GF-D8 (cell line): ENCODE data around the gene CBX7.

Experiments
- DNase-seq: peaks from one replicate; lab custom pipeline; 2025; lab: John Stamatoyannopoulos, UW

CBX7 gene

DNA sequence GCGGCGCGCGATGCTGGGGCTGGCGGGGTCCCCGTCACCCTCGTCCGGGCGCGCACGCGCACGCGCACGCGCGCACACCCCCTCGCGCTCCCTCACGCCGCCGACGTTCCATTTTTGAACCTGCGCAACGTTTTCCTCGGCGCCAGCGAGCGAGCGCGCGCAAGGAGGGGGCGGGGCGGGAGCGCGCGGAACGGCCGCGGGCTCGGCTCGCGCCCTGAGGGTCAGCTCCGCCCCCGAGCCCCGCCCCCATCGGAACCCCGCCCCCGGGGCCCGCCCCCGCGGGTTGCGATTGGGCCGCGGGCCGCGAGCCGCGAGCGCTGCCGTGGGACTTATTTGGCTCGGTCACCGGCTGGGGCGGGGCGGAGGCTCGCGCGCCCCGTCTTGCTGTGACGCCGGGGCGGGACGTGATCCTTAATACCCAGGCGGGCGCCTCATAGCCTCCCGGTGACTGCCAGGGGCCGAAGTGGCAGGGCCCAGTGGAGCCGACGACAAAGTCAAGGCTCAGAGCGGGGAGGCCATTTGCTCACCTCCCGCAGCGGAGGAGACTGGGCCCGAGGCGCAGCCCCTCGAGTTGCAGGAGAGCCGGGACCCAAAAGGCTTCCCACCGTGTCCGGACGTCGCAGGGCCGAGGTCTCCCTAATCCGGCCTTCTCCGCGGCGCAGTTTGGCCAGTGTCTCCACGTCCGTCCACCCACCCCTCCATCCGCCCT, at the start of gene CBX7:
CBX7 (minus strand) TSS at position 170 of the 709 bp plus-strand sequence. CDS start 236 bp downstream, outside the sequence.
- no peak for DNase-seq

DNA sequence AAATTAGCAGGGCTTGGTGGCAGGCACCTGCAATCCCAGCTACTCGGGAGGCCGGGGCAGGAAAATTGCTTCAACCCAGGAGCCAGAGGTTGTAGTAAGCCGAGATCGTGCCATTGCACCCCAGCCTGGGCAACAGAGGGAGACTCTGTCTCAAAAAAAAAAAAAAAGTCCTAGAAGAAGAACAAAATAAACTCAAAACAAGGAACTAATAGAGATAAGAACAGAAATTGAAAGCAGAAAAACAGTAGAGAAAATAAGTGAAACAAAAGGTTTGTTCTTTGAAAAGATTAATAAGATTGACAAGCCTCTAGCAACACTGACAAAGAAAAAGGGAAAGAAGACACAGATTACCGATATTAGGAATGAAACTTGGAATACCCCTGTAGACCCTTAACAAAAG, 45.1 kb upstream of the CBX7 start:
- no peak for DNase-seq

DNA sequence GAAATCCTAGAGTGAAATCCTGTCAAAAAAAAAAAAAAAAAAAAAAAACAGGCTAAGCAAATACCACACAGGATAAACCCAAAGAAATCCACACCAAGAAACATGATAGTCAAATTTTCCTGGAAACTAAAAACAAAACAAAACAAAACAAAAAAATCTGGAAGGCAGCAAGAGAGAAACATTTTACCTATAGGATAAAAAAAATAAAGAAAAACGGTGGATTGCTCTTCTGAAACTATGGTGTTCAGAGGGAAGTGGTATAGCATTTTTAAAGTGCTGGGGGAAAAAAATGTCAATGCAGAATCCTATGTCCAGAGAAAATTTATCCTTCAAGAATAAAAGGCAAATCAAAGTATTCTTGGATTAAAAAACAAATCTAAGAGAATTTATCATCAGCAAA, 41.6 kb upstream of the CBX7 start:
- no peak for DNase-seq

DNA sequence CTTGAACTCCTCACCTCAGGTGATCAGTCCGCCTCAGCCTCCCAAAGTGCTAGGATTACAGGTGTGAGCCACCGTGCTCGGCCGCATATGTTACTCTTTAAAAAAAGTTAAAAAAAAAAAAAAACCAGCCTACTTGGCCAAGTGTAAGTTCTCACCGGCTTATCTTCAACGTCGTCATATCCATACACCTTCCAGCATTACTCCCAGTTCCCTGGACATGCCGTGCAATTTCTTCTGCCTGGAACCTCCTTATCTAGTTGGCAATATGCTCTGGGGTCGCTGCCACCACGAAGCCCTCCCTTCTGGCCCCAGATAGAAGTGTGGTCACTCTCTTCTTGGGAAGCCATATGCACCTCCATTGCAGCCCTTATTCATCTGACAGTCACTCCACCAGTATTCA, 36.3 kb upstream of the CBX7 start:
- no peak for DNase-seq

DNA sequence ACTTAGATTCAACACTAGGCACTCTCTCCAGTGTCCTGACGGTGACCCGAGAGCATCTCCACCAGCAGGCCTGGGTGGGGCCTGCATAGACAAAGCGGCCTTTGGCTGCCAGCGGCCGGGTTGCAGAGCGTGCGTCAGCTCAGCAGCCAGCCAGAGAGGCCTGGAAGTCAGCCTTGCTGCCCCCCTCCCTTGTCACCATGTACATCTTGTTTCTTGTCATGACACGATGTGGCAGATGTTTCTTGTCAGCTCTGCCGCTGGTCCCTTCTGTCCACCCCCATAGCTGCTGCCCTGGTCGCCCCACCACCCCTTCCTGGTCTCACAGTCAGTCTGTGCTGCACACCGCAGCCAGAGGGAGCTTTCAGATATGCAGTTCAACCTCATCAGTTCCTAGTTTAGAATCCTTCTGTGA, 33.1 kb upstream of the CBX7 start:
- DNase-seq = no peak

DNA sequence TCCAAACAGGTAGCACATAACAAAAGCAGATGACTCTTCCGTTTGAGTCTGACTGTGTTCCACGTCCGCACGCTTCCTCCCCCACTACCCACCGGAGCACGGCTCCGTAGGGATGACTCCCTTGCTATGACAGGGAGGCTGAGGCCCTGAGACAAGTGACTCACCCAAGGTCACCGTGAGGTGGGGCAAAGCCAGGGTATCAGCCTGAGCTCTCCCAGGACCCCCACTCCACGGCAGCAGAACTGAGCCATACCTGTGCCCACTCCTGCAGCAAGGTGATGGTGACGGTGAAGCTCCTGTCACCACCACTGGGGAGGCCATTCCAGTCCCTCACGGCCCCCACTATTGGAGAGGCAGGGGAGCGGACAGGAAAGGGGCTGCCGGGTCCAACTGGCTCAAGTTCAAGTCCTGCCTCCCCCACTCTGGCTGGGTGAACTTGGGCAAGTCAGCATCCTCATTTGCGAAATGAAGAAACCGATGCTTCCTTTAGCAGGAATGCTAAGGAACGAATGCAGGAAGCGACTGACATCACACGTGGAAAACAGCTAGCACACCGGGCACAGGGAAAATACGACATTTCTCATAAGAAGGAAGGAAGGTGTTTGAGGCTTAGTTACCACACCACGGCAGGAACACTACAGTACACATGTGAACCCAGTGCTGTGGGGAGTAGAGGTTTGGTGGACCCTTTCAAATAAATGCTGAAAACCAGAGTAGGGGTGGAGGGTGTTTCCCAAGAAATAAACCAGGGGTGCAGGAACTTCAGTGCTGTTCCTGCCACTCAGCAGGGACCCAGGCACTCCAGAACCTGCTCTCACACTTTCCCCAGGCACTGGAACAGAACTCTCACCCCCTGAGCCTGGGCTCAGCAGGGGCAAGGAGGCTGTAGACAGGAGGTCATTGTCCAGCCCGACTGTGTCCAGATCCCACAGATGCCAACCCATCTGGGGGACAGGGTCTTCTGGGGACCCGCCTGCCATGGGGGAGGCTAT, 32.4 kb upstream of the CBX7 start:
- DNase-seq = no peak

DNA sequence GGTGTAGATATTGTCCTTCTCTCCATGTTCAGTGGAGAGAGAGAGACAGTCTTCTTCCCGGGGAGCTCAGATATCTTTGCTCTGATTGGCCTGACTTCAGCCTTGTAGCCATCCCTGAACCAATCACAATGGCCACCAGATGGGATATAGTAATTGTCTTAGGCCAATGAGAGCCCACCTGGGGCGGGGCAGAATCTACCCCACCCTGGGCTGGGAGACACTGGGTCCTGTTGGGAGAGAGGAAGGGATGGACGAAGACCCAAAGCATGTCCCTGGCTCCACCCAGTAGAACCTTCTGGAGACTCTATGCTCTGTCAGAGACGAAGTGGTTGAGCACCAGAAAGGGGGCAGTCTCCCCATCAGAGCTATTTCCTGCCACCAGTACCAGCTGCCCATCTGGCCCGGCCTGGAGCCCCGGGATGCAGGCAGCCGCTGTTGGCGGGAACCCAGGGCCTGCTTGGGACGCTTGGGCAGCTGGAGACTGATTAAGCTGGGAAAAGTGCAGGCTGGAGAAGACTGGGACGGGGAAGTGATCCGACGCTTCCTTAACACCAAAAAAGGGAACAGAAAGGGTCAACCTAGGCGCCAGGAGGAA, 31.6 kb upstream of the CBX7 start:
- DNase-seq = no peak

DNA sequence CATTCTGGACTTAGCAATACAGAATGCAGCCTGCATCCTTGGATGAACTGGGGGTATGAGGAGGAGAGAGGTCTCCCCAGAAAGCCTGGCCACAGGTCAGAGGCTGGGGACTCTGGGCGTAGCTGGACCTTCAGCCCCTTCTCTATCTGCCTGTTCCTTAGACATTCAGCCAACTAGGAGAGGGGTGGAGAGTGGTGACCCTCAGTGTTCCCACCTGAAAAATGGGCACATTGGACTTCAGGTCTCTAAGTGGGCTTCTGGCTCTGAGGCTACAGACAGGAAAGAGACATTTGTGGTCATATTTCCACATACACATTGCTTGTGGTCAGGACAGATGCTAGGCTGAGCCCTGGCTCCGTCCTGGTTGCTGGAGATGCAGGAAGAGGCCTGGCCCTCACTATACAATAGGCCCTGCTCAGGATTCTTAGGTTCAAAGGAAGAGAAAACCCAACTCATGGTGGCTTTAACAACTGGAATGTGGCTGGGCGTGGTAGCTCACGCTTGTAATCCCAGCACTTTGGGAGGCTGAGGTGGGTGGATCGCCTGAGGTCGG, 30.1 kb upstream of the CBX7 start:
- DNase-seq = no peak

DNA sequence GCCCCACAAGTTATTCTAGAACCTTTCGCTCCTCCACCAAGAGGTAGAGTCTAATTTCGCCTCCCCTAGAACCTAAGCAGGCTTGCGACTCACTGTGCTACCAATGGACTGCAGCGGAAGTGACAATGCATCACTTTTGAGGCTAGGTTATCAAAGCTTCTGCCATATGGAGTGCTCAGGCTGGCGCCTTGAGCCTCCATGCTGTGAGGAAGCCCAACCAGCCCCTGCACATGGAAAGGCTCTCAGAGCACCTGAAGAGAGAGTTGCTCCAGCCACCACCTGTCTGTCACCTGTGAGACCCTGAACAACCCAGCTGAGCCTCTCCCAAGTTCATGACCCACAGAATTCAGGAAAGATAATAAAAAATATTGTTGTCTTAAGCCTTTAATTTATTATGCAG, 29.3 kb upstream of the CBX7 start:
- DNase-seq = no peak

DNA sequence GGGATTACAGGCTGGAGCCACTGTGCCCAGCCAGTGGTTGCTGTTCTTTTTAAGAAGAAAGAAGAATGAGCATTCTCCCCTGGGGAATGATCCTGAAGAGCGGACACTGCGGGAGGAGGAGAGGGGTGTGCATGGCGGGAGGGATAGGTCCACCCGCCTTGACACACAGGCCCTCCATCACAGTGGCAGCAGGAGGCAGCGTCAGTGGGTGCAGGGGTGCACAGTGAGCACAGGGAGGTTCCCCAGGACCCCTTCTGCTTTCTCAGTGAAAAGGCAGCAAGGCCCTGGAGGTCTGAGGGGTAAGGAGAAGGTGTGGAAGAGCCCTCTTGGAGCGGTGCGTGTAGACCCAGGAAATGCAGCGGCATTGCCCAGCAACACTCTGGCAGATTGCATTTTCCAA, 28.9 kb upstream of the CBX7 start:
- no peak for DNase-seq

DNA sequence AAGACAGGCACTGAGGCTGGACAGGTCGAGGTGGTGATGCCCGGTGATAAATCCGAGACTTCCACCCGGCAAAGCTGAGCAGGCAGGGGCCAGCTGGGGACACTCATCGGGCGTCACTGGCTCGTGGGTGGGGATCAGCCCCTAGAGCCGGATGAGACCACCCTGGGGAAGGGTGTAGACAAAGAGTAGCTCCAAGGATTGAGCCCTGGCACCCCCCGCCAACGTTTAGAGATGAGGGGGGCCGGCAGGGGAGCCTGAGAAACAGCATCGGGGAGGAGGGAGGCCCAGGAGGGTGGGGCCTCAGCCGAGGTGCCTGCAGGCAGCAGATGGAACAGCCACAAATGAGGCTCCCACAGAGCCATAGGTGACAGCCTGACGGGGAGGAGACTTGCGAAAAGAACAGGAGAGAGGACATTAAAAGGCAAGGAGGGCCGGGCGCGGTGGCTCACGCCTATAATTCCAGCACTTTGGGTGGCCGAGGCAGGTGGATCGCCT, 27.4 kb upstream of the CBX7 start:
- DNase-seq = no peak

DNA sequence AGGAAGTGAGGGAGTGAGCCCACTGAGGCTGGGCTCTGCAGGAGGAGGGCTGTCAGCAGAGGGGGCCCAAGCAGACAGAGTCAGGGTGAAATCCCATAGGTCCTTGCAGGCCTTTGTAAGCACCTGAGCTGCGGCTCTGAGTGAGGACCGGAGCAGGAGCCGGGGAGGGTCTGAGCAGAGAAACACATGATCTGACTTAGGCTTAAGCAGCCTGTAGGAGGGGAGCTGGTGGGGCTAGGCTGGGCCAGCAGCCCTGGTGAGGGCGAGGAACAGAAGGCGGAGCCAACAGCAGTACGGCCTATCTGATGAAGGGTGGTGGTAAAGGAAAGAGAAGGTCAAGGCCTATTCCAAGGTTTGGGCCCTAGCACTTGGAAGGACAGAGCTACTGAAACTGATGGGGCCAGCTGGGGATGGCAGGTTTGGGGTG, 26.9 kb upstream of the CBX7 start:
- no peak for DNase-seq

DNA sequence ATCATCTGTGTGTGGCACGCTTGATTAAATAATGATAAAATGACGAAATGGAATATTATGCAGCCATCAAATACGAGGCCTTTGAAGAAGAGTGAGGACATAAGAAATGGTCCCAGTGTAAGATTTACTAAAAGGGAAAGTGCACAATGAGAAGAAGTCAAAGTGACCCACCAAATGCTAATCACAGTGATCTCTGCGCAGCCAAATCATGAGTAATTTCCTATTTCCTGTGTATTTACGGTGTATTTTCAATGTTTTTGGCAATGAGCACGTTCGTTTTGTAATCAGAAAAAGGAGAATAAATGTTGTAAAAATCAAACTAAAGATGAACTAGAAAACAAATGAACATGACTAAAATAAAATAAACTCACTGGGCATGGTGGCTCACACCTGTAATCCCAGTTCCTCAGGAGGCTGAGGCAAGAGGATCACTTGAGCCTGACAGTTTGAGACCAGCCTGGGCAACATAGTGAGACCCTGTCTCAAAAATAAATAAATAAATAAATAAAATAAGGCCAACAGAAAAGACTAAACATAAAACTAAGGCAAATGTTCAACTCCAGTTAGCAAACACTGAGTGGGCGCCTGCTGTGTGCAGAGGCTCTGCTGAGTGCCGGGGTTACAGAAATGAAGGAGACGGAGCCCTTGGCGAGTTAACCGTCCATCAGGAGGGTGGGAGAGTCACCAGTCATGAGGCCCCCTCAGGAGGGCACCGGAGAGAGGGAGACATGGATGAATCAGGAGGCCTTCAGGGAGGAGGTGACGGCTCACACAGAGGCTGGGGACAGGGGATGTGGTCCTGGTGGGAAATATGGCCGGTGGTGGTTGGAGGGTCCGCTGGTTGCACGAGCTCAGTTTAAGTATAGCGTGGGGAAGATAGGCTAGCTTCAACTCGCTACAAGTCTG, 26.0 kb upstream of the CBX7 start:
- DNase-seq = no peak

DNA sequence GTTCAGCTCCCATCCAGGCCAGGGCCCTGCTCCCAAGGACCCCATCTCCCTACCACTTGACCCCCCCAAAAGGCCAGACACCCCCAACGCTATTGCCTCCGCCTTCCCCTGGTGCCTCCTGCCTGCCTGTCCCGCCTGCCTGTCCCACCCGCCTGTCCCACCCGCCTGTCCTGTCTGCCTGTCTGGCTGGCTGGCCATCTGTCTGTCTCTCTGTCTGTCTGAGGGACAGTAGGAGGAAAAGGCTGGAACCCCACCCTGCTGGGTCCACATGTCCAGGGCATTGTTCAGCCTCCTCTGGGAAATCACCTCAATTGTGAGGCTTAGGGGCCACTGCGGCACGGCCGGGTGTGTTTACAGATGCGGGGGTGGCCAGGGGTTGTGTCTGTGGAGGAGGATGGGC, 25.3 kb upstream of the CBX7 start:
- DNase-seq = no peak

DNA sequence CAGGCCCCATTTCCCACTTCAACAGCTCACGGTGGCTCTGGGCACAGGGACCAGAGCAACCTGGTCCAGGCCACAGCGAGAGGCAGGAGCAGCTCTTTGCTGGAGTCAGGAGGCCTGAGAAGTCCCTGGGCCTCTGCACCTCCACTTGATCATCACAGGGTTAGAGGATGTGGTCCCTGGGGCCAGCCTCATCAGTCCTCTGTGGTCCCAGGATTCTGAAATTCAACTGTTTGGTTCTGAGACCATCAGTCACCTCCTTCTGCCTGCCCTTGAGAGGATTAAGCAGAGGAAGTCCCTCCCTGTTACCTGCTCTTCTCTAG, 24.9 kb upstream of the CBX7 start:
- no peak for DNase-seq

DNA sequence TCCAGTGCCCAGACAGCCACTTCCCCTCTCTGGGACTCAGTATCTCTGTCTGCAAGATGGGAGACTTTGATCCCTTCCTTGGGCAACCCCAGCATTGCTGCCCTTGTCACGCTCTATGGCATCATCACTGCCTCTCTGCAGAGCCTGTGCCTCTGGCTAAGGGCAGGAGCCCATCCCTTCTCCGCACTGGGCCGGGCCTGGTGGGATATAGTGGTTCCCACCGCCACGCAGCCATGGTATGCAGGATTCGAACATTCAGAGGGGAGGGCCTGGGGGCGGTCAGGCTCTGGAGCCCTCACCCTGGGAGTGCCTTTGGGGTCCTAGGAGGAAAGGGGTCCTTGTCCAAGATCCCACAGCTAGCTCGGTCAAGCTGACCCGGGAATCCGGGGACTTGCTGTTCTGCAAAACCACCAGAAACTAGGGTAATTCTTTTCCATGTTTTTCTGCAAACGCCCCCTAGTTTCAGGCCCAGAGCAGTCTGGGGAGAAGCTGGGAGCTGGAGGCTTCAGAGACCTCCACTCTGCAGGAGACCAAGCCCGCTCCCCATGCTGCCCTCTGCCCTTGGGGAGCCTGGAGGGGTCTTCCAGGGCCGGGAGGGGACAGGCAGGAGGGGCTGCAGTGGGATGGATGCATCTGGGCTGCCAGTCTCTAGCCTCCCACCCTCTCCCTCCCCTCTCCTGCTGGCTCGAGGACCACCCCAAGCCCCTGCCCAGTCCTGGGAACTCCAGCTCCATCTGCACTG, 24.4 kb upstream of the CBX7 start:
- DNase-seq = no peak

DNA sequence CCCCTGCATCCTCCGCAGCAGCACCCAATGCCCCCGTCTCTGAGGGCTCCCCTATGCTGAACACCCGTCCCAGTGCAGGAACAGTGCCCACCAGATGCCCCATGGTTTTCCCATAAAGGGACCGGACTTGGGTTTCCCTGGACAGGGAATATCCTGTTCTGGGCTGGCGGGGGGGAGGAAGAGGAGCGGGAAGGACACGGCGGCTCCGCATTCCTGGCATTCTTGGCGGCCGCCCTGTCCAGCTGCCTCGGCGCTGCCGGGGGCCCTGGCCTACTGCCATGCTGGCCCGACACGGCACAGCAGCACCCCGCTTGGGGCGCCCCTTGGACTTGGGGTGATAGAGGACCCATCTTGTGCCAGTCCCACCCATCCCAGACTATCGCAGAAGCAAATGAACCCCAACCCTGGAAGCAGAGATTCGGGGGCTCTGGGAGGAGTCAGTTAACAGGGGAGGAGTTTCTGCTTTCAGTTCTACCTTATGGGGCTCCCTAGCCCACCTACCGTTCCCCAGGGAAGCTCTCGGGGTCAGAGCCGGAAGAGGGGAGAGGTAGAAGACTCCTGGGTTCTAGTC, 23.7 kb upstream of the CBX7 start:
- DNase-seq = no peak

DNA sequence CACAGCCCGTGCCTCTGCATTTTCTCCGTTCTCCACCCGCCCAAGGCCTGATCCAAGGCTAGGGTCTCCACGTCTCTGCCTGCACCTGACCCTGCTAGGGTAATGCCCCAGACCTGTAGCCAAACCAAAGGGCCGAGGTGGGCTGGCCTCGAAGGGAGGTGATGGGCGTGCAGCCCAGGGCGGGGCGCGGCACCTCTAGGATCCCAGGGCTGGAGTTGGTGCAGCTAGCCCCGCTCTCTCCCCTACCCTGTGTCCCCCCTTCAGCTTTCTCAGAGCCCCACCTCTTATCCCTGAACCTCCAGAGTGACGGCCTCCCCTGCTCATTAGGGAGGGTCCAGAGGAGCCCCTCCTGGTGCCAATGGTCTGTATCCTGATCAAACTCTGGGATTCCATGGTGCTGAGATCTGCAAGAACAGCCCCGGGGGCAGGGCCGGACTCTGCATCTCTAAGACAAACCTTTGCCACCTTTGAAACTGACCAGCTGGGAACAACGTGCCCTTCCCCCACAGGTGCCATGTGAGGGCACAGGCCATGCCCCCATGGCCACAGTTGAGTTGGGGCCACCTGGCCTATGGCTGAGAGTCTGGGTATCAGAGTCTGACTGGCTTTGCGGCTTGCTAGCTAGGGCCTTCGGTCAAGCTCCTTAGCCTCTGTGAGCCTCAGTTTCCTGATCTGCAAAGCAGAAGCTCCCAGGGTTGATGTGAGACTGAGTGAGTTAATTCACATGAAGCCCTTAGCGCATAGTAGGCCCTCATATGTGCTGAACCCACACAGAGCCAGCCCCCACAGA, 23.1 kb upstream of the CBX7 start:
- DNase-seq = no peak
